ENCODE results near the gene CHRM1.

Gene CHRM1

DNA sequence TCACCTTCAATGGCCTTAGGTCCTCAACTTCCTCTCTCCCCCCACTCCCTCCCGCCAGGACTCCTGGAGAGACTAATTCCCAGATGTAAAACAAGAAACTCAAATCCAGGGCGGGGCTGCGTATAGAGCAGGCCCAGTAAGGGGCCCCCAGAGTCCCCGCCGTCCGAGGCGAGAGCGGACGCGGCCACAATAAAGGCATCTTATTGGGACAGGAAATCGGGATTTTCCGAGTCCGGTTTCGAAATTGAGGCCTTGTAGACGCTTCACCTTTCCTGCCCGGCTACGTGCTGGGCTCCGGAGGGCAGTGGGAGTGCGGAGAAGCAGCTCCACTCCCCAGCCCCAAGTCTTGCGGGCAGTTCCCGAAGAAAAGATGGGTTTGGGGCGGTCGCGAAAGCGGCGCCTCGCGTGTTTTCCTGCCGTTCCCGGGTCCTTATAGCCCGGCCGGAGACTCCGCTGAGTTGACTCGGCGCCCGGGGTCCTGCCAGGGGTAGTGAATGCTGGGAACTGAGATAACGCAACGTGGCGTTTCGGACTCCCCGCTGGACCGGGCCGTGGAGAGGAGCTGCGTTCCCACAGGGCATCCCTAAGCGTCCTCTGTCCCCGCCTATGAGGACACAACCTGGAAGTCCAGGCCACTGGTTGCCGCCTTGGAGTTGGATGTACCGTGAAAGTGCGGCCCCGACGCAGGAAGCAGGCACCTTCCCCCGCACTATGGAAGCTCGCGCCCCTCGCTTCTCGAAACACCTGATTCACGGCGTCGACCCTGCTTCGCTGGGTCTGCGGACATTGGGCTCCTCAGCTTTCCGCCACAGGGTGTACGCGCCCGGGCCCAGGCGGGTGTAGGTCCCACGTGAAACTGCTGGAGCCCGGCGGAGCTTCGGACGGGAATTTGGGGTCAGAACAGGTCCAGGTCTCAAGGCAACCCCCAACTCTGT, 4.8 kb upstream of the CHRM1 start:
- no peak for DNase-seq (ENCODE audit: low spot score)

DNA sequence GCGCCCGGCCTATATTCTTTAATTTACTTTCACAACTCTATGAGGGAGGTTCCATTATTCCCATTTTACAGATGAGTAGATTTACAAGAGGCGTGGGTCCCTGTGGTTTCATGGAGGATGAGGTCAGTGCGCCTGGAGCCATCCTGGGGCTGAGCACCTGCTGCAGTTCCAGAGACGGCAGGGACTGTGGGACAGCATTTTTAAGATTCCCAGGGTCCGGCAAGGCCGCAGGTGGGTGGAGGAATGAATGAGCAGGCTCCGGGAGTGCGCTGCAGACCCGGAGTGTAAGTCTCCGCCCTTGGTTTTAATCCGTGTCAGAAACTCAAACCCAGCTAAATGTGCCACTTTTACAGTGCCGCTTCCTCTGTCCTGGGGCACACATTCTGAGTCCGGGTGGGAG, 4.1 kb upstream of the CHRM1 start:
- no peak for DNase-seq (ENCODE audit: low spot score)

DNA sequence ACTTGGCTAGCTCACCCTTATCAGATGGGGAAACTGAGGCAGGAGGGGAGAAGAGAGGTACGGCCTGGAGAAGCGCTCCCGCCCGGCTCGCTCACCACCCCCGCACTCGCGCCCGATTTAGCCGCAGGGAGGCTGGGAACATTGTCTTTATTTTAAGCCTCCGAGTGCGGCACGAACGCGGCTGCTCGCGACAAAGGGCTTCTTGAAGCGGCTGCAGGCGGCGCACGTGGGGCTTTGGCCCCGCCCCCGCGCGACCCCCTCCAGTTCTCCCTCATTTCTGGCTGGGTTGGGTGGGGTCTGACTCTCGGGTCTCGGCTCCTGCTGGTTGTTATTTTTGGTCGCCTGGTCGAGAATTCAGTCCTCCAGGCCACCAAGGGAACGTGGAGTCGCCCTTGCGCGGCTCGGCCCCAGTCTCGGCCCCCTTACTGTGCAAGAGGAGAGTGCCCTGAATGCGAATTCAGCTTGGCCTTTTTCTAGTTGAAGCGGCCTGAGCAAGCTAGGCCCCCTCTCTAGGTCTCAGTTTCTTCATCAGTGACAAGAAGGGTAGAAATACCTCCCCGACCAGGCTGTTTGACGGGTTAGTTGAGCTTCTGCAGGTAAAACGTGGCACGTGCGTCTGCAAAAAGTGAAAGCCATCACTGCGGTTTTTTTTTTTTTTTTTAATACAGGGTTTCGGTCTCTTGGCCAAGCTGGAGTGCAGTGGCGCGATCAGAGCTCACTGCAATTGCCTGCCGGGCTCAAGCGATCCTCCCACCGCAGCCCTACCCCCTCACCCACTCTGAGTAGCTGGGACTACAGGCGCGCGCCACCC, 2.6 kb upstream of the CHRM1 start:
- no peak for DNase-seq (ENCODE audit: low spot score)

DNA sequence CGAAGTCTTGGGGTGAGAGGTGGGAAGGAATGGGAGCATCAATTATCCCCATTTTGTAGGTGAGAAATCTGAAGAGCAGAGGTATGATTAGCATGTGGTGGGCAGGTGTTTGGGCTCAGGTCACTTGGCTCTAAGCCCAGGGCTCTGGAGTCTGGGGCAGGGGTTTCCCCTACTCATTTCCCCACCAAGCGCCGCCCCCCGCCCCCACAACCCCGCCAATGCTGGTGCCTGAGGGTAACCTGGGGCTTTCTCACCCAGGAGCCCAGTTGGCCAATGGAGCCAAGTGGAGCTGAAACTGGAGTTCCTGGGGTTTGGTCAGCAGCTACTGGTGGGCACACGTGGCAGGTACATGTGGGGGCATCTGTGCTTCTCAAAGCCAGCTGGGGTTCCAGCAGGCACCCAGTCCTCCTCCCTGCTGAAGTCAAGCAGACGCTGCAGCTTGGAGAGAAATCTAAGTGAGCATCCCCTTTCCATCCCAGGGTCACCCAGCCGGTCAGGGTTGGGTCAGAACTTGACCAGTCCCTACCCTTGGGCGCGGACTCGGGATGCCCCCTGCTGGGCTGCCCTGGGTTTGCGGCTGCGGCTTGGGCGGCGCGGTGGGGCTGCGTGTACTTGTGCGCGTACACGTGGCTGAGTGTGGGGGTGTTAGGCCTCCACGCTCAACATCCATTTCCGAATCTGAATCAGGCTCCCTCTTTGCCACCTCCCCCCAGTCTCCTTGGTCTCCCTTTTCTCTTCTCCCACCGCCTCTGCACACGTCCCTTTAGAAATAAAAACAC, 1.7 kb upstream of the CHRM1 start:
- no peak for DNase-seq (ENCODE audit: low spot score)

DNA sequence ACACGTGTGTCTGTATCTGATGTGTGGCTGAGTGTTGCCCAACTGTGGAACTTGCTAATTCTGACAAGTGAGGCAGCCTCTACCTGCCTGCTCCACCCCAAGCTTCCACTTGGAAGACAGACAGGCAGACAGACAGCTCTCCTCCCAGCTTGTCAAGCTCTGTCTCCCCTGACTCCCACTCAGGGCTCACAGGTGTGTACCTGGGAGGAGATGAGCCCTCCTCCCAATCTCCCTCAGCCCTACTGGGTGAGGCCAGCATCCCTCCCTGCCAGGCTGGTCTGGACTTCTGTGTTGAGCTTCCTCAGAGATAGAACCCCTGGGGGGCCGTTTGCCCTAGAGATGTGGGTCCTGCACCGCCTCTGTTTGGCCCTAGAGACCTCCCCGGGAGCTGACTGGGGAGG, 1.0 kb upstream of the CHRM1 start:
- no peak for DNase-seq (ENCODE audit: low spot score)

DNA sequence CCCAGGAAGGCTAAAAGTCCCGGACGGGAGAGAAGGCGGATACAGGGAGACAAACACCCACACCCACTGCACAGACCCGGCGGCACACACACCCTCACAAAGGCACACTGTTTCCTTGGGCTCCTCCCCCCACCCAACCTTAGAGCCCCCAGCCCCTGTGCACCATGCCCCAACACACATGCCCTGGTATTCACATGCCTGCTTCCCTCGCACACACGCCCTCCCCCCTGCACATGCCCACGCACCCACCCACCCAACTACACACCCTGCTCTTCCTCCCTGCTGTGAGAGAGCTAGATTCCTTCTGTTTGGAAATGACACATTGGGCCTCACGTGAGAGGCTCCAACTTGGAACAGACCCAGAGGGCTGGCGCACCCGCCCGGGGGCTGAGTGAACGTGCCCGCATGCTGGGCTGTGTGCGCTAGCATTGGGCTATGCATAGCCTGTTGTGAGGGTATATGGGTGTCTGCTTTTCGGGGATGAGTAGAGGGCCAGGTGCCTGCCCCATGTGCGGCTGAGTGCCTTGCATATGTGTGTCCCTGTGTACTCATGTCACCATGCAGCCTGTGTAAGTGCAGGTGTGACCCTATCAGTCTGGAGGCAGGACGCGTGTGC, 518 bp upstream of the CHRM1 start:
- peak; percentile 51 for DNase-seq (ENCODE audit: low spot score)

DNA sequence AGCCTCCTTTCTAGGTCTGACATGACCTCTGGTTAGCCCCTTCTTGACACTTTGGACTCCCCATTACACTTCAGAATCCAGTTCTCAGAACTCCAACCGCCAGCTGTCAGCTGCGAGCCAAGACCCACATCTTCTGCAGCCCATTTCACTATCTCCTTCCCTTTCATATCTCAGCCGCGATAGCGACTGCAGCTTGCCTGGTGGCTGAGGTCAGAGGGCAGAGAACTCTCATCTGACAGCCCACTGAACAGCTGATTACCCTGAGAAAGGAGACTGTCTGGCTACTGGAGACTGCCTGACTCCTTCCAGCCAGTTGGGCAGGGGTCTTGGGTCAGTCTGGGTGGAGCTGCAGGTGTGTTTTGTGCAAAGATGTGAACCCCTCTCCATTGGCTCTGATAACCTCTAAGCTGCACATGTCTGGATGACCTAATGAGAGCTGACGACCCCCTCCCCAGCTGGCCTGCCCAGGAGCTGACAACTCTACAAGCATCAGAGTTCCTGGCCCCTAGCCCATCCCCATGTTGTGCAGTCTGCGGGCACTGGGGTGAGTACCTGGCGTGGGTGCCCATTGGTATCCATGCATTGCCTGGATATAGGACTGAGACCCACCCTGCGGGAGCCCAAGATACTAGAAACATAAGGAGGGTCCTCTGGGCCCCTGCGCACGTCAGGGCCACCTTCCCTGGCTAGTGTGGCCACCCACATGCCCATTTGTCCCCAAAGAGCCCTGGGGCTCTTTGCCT, 1.1 kb downstream of the CHRM1 start:
- DNase-seq (ENCODE audit: low spot score): no peak

DNA sequence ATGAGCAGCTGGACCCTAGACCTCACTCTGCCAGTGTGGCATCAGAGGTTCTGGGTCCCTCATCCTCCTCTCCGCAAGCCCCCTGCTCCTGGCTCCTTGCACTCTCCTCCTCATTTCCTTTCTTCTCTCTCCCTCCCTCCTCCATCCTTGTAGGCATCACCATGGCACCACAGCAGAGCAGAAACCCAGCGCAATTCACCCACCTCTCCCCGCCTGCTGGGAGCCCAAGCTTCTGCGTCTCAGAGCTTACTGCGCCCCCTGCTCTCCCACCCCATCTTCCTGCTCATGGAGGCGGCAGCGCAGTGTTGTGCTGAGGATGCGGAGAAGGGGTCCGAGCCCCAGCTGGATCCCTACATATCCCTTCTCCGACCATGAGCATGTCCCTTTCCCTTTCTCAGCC, 1.7 kb downstream of the CHRM1 start:
- DNase-seq (ENCODE audit: low spot score): no peak

DNA sequence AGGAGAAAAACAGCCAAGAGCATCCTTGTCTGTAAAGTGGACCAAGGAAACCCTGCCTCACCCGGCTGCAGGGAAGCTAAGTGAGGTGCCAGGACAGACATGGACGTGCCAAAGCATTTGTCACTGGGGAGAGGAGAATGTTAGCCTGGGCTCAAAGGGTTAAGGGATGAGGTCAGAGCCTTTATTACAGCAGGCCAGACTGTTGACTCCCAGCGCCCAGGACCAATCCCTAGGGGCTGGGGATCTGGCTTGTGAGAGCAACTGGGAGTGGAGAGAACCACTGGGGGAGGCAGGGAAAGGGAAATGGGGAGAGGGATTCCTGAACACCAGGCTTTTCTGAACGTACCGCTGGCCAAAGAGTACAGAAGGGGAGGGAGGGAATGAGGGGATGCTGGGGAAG, 2.6 kb downstream of the CHRM1 start:
- no peak for DNase-seq (ENCODE audit: low spot score)

DNA sequence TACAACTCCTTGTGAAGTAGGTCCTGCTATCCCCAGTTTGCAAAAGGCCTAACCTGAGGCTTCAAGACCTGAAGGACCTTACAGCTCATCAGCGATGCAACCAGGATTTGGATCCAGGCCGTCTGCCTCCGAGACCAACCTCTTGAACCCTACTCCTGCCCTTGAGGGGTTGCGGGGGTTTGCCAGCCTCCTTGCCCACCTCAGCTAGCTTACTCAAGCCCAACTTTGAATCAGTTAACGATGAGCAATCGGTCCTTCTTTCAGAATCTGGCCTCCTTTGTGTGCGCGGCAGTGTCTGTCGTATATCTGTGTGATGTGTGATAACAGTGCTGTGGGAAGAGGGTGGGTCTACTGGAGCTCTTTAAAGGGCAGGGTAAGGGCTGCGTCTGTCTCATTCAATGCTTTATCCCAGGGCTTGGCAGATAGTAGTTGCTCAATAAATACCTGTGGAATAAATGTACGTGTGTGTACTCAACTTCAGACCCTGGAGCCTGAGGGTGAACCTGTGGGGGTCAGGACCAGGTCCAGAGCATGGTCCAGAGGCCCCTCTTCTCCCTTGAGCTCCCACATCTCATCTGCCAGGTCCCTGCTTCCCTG, 3.2 kb downstream of the CHRM1 start:
- DNase-seq (ENCODE audit: low spot score): no peak

DNA sequence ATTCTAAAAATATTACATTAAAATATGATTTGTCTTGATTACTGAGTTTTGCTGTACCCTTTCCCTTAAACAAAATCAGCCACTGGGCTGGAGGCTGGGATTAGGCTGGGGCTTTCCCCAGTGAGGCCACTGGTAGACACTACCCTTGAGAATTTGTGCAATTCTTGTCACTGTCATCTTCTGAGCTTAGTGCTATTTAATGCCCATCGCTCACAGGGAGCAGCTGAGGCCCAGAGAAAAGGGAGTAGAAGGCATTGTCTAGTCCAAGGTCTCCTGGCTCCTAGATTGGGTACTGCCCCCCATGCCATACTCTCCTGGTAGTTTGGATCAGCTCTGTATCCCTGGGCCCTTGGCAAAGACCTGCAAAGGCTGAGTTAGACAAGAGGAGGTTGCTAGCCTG, 6.7 kb downstream of the CHRM1 start:
- DNase-seq (ENCODE audit: low spot score): no peak

DNA sequence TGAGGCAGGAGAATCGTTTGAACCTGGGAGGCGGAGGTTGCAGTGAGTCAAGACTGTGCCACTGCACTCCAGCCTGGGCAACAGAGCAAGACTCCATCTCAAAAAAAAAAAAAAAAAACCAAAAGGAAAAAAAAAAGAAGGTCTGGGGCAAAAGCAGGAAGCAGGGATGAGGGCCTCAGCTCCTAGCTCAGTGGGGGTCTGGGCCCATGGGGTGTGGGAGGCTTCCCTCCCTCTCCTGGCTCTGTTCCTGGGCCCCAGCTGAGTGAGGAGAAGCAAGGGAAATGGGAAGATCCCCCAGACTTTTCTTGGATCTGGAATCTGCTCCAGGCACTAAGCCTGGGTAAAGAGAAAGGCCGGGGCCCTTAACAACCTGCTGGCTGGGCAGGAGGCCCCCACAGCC, 8.9 kb downstream of the CHRM1 start:
- DNase-seq (ENCODE audit: low spot score): no peak

DNA sequence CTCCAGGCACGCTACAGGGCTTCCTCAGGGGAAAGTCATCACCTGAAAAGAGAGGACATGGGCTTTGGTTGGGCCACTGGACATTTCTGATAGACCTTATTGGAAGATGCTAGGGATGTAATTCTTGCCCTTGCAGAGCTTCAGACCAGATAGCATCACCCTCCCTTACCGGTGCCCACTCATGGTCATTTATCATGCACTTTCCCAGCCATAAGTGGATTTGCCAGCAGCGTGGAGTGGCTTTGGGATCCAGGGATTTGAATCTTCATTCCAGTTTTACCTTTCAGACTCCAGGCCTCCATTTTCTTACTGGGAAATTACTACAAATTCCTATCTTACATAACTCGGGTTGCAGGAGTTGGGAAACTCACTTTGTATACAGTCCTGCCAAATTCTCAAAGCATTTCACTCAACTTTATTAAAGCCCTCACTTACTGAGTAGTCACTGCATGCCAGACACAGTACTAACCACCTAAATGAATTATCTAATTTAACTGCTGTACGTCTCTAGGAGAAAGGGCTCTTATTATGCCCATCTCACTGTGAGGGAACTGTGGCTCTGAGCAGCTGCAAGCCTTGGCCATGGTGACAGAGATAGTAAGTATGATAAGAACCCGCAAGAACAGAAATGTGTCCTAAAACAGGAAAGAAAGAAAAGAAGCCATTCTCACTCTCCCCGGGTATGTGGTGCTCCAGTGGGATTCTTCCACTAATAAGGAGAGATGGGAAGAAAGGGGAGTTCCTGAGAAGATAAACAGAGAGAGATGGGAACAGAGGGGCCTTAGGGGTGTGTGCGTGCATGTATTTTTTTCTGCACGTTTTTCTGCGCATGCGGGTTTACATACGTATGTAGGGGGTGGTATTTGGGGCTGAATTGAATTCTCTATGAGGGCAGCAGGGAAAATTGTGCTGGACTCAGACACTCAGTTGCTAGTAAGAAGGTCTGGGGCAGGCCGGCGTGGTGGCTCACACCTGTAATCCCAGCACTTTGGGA, 9.7 kb downstream of the CHRM1 start:
- DNase-seq (ENCODE audit: low spot score): no peak

DNA sequence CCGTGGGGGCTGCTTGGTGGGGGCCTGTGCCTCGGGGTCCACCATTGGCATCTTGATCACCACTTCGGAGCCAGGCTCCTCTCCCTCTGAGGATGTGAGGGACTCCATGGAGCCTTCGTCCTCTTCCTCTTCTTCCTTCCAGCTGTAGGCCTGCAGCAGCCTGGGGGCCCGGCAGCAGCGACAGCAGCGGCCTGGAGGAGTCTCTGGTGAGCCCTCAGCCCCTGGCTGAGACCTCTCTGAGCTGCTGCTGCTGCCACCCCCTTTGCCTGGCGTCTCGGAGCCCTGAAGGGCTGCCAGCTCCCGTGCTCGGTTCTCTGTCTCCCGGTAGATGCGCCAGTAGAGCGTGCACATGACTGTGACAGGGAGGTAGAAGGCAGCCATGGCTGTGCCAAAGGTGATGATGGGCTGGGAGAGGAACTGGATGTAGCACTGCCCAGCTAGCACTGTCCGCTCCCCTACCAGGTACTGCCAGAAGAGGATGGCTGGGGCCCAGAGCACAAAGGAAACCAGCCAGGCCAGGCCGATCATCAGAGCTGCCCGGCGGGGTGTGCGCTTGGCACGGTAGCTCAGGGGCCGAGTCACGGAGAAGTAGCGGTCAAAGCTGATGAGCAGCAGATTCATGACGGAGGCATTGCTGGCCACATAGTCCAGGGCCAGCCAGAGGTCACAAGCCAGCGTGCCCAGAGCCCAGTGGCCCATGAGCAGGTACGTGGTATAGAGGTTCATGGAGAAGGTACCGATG, 10.9 kb downstream of the CHRM1 start:
- no peak for DNase-seq (ENCODE audit: low spot score)

DNA sequence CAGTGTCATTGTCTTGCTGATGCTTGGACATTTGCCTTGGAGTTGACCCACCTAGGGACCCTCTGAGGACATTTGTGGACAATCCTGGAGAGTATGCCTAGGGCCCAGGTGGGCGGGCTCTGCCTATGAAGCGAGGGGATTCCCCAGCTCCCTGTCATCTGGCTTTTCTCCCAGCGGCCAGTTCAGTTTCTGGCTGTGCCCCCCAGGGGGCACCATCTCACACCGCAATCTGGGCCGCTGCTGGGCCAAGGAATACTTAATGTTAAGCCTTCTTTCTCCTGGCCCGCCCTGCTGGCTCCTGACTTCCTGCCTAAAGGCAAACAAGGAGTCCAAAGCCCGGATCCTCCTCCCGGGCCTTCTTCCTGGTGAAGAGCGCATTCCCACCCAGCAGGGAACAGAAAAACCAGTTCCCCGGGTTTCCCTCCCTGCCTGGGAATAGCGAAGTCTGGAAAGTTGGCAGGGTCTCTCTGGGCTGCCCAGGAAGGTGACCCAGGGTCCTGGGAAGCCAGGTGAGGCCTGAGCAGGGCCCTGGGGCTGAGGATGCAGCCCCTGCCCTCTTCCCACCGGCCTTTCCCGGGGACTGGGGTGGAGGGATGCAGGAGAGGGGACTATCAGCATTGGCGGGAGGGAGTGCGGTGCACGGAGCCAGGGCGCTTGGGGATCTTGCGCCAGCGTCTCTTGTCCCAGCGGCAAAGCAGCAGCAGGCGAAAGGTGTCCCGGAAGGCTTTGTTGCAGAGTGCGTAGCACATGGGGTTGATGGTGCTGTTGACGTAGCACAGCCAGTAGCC, 11.9 kb downstream of the CHRM1 start:
- peak; percentile 70 for DNase-seq (ENCODE audit: low spot score)

DNA sequence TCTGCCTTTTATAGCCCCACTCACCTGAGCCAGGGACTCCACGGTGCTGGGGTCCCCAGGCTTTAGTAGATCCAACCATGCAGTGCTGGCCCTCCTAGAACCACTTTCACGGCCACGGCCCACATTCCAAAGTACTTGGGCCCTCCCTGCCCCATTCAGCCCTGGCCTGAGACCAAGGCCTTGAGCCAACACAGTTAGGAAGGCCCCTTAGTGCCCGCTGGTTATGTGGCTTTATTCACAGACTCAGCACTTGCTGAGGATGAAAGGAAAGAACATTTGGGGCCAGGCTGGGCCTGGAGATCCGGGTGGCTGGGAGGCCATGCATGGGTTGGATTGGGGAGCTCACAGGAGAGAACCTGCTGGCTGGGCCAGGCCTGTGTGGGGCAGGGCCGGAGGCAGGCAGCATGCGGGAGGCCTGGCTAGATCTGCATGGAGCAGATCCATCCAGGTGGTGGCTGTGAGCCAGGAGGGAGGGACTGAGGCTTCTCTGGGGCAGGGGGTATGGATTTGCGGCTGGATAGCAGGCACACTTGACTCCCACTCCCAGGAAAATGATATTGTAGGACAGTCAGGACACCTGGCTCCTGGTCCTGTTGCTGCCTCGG, 12.6 kb downstream of the CHRM1 start:
- DNase-seq (ENCODE audit: low spot score): no peak

DNA sequence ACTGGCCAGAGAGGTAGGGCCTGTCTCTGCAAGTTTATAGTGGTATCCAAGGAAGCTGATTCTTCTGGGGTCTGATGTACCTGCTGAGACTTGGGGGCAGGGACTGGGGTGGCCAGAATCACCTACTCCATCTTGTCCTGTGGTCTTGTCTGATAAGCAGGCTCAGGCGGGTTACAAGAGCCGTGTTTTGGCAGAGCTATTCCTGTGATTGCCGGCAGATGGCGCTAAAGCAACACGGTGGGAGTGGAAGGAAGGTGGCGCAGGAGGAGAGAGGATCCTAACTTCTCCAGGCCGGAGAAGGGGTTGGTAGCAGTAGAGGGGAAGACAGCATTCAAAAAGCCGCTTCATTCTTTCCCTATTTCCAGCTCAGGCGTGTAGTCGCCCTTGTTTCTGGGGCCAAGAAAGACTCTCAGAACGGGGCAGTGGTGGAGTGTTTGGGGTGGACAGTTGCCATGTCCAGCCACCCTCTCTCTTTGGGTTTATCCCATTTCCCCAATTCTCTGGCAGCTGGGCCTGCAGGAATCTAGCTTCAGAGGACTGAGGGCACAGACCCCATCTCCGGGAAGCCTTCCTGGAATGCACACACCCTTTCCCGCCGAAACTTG, 15.1 kb downstream of the CHRM1 start:
- peak; percentile 87 for DNase-seq (ENCODE audit: low spot score)
